Ishikawa (cell line): ENCODE data around the gene TNFSF11.

Experiments
- FOXM1 ChIP-seq: IDR thresholded peaks from 2 replicates; pipeline ENCODE4 v1.6.1; 2012; ENCODE audit warnings: low read depth, borderline replicate concordance
- NFIC ChIP-seq: IDR thresholded peaks from 2 replicates; pipeline ENCODE4 v1.6.1; 2012
- RAD21 ChIP-seq: IDR thresholded peaks from 2 replicates; pipeline ENCODE4 v1.6.1; 2012; ENCODE audit warnings: low read depth
- TAF1 ChIP-seq: IDR thresholded peaks from 2 replicates; pipeline ENCODE4 v1.6.1; 2012; ENCODE audit warnings: low read depth, mild to moderate bottlenecking
- TCF12 ChIP-seq: IDR thresholded peaks from 2 replicates; pipeline ENCODE4 v1.6.1; 2012; ENCODE audit warnings: low read depth
- TEAD4 ChIP-seq: IDR thresholded peaks from 2 replicates; pipeline ENCODE4 v1.6.1; 2012
- YY1 ChIP-seq: IDR thresholded peaks from 2 replicates; pipeline ENCODE4 v1.6.1; 2012; ENCODE audit warnings: low read depth
- TF ChIP-seq, protein P1 (sequence below): IDR thresholded peaks from 2 replicates; pipeline ENCODE4 v1.6.1; 2012
- TF ChIP-seq, protein P2 (sequence below): IDR thresholded peaks from 2 replicates; pipeline ENCODE4 v1.6.1; 2012; ENCODE audit warnings: low read depth, mild to moderate bottlenecking

GRCh38 chr13:42592915-42593900 lies 19.3 kb downstream of the TNFSF11 start:
- TF ChIP-seq FOXM1, result no peak
- TF ChIP-seq TAF1, result no peak
- TF ChIP-seq, protein P1, sequence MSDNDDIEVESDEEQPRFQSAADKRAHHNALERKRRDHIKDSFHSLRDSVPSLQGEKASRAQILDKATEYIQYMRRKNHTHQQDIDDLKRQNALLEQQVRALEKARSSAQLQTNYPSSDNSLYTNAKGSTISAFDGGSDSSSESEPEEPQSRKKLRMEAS, result no peak
- no peak for TF ChIP-seq YY1
- TF ChIP-seq, protein P2, sequence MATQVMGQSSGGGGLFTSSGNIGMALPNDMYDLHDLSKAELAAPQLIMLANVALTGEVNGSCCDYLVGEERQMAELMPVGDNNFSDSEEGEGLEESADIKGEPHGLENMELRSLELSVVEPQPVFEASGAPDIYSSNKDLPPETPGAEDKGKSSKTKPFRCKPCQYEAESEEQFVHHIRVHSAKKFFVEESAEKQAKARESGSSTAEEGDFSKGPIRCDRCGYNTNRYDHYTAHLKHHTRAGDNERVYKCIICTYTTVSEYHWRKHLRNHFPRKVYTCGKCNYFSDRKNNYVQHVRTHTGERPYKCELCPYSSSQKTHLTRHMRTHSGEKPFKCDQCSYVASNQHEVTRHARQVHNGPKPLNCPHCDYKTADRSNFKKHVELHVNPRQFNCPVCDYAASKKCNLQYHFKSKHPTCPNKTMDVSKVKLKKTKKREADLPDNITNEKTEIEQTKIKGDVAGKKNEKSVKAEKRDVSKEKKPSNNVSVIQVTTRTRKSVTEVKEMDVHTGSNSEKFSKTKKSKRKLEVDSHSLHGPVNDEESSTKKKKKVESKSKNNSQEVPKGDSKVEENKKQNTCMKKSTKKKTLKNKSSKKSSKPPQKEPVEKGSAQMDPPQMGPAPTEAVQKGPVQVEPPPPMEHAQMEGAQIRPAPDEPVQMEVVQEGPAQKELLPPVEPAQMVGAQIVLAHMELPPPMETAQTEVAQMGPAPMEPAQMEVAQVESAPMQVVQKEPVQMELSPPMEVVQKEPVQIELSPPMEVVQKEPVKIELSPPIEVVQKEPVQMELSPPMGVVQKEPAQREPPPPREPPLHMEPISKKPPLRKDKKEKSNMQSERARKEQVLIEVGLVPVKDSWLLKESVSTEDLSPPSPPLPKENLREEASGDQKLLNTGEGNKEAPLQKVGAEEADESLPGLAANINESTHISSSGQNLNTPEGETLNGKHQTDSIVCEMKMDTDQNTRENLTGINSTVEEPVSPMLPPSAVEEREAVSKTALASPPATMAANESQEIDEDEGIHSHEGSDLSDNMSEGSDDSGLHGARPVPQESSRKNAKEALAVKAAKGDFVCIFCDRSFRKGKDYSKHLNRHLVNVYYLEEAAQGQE, result no peak
- TF ChIP-seq TEAD4, result no peak
- TF ChIP-seq NFIC, result no peak
- TF ChIP-seq RAD21, result no peak
- TF ChIP-seq TCF12, result no peak
